Measurements from ENCODE around the gene ZNF44.

GRCh38 chr19:12284226-12284625, 10.5 kb downstream of the ZNF44 start:
- TF ChIP-seq YY1 (IDR thresholded peaks at IDR 0.05; ENCODE audit: insufficient read depth, insufficient read length) (no peak), ZNF274 (IDR thresholded peaks at IDR 0.05; ENCODE audit: low read depth, low read length) (no peak), SUZ12 (IDR thresholded peaks at IDR 0.05; ENCODE audit: extremely low read depth, insufficient read depth, insufficient read length) (no peak)

Measured in NT2/D1 (cell line).